ENCODE measurements around the gene RAB1A. TPM values are rescaled to one million over a fixed set of nuclear protein-coding genes. Genes with fewer than 3 reads are reported as not detected.

RAB1A gene
- total and polyA plus RNA-seq, 7 donors, result 52.0 to 229 (median 89.3) TPM

DNA sequence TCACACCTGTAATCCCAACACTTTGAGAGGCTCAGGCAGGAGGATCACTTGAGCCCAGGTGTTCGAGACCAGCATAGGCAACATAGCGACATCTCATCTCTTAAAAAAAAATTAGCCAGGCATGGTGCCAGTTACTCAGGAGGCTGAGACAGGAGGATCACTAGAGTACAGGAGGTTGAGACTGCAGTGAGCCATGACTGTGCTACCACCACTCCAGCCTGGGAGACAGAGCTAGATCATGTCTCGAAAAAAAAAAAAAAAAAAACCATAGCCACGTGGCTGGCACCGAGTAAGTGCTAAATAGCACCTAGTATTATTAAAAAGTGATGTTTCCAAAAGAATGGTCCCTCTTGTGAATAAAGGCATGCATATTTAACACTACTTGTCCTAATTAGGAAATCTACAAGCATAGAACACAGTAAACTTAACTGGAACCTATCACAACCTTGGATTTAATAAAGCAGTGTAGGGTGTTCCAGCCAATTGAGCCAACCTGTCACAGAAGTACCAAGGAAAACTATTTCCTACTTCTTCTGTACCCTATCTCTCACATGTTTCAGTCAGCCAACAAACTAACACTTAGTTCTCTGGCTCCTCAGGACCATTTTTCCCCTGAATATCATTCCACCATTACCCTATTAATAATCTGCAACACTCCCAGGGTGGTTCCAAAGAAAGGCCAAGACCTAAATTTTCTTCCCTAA lies 8.8 kb downstream of the RAB1A start:
- Histone ChIP-seq H3K9me3 (no peaks in the 10 kb centered on the region), H3K36me3 (ENCODE audit: insufficient read depth in 1 of 2, low read depth in 1 of 2) (no peaks in the 10 kb centered on the region), H3K4me3 (no peak overlapping the region), H3K4me1 (peaks cover 27% of the 10 kb centered on the region), H3K27ac (no peak overlapping the region), H3K27me3 (ENCODE audit: insufficient read depth in 3 of 3, low read length in 2 of 3) (no peaks in the 10 kb centered on the region)
- intact Hi-C loops (cut with DNase I), result no loop called here
- 74 to 77% (median 74%) methylated on average over 5 of the region's 5 CpGs for WGBS, 3 donors
- DNase-seq (no peak), ATAC-seq (no peak)
- TF ChIP-seq, protein P1, sequence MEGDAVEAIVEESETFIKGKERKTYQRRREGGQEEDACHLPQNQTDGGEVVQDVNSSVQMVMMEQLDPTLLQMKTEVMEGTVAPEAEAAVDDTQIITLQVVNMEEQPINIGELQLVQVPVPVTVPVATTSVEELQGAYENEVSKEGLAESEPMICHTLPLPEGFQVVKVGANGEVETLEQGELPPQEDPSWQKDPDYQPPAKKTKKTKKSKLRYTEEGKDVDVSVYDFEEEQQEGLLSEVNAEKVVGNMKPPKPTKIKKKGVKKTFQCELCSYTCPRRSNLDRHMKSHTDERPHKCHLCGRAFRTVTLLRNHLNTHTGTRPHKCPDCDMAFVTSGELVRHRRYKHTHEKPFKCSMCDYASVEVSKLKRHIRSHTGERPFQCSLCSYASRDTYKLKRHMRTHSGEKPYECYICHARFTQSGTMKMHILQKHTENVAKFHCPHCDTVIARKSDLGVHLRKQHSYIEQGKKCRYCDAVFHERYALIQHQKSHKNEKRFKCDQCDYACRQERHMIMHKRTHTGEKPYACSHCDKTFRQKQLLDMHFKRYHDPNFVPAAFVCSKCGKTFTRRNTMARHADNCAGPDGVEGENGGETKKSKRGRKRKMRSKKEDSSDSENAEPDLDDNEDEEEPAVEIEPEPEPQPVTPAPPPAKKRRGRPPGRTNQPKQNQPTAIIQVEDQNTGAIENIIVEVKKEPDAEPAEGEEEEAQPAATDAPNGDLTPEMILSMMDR (IDR thresholded peaks at IDR 0.05), result no peak

DNA sequence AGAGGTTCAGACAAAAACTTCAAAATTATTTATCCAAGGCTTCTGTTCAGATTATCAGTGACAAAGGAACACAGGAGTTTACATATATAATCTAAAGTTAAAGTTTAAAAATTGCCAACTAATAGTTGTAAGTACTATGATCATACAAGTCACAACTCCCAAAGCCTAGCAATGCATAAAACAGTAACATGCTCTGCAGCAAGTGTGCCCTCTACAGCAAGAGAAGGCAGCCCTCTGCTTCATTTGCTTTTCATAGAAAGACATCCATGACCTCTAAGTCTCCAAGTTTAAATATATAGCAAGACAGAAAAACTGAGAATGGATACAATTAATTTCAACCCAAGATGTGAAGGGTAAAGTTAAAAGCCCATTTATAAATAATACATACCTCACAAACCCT lies 13.3 kb downstream of the RAB1A start:
- TF ChIP-seq, protein P1 (IDR thresholded peaks at IDR 0.05), result no peak
- Histone ChIP-seq H3K4me3 (no peak overlapping the region), H3K36me3 (ENCODE audit: insufficient read depth in 1 of 2, low read depth in 1 of 2) (no peaks in the 10 kb centered on the region), H3K27me3 (ENCODE audit: insufficient read depth in 3 of 3, low read length in 2 of 3) (no peaks in the 10 kb centered on the region), H3K27ac (no peak overlapping the region), H3K9me3 (no peaks in the 10 kb centered on the region), H3K4me1 (peaks cover 26% of the 10 kb centered on the region)
- ATAC-seq (no peak), DNase-seq (no peak)
- intact Hi-C loops (cut with DNase I), result no loop called here

DNA sequence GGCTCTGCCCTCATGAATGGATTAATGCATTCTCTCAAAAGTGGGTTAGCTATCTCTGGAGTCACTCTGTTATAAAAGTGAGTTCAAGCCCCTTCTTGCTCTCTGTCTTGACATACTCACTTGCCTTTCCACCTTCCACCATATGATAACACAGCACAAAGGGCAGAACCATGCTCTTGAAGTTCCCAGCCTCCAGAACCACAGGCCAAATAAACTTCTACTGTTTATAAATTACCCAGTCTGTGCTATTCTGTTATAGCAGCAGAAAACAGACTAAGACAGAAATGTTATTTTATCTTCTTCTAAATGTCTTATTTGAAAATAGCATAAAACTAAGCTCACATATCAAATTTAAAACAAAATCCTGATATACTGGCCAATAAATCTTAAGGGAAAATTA lies 15.0 kb downstream of the RAB1A start:
- H3K4me3 ChIP-seq, result no peak overlapping the region
- no peaks in the 10 kb centered on the region for H3K36me3 ChIP-seq (ENCODE audit: insufficient read depth in 1 of 2, low read depth in 1 of 2)
- intact Hi-C loops (cut with DNase I), result no loop called here
- H3K9me3 ChIP-seq, result no peaks in the 10 kb centered on the region
- no peaks in the 10 kb centered on the region for H3K27me3 ChIP-seq (ENCODE audit: insufficient read depth in 3 of 3, low read length in 2 of 3)
- TF ChIP-seq, protein P1 (IDR thresholded peaks at IDR 0.05), result no peak
- ATAC-seq (no peak), DNase-seq (no peak)
- no peak overlapping the region for H3K27ac ChIP-seq
- H3K4me1 ChIP-seq, result peaks cover 22% of the 10 kb centered on the region

DNA sequence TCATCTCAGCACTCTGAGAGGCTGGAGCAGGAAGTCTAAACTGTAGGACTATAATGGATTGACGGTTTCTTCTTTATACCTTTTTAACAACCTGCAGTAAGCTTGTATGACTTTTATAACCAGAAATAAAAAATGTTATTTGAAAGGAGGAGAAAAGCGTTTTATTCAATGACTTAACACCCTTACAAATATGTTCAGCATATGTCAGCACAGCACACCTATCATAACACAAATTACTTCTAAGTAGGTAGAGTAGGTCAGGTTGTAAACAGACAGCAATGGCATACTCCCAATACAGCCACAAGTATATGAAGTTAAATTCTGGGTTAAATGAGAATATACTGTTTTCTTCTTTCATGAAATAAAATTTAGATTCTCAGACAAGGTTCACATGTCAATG lies 16.1 kb downstream of the RAB1A start:
- ATAC-seq (no peak), DNase-seq (no peak)
- intact Hi-C loops (cut with DNase I), result no loop called here
- Histone ChIP-seq H3K4me1 (peaks cover 20% of the 10 kb centered on the region), H3K4me3 (no peak overlapping the region), H3K36me3 (ENCODE audit: insufficient read depth in 1 of 2, low read depth in 1 of 2) (no peaks in the 10 kb centered on the region), H3K9me3 (no peaks in the 10 kb centered on the region), H3K27ac (peak overlapping the region; percentile 26), H3K27me3 (ENCODE audit: insufficient read depth in 3 of 3, low read length in 2 of 3) (no peaks in the 10 kb centered on the region)
- WGBS, 3 donors, result 51 to 76% (median 69%) methylated on average over 2 of the region's 2 CpGs
- TF ChIP-seq, protein P1 (IDR thresholded peaks at IDR 0.05), result no peak

DNA sequence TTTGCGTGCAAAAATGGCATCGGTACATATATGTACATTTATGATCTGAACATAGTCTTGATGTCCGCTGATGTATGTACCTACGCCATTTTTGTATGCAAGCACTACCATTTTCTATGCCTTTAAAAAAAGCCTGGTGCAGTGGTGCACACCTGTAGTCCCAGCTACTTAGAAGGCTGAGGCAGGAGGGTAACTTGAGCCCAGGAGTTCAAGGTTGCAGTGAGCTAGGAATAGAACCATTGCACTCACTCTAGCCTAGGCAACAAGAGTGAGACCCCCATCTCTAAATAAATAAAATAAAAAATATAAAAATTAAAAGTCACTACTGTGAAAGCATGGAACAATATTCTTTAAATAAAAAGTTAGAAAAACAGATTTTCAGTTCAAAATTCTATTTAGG lies 16.7 kb downstream of the RAB1A start:
- H3K27ac ChIP-seq, result peak overlapping the region; percentile 26
- 95 to 99% (median 97%) methylated on average over 4 of the region's 4 CpGs for WGBS, 3 donors
- TF ChIP-seq, protein P1 (IDR thresholded peaks at IDR 0.05), result no peak
- no peaks in the 10 kb centered on the region for H3K36me3 ChIP-seq (ENCODE audit: insufficient read depth in 1 of 2, low read depth in 1 of 2)
- ATAC-seq (peak; percentile 50 to 60 (median 51)), DNase-seq (no peak)
- peaks cover 20% of the 10 kb centered on the region for H3K4me1 ChIP-seq
- no peak overlapping the region for H3K4me3 ChIP-seq
- H3K9me3 ChIP-seq, result no peaks in the 10 kb centered on the region
- H3K27me3 ChIP-seq (ENCODE audit: insufficient read depth in 3 of 3, low read length in 2 of 3), result no peaks in the 10 kb centered on the region
- intact Hi-C loops (cut with DNase I), result no loop called here

All from psoas muscle (tissue), 8 donors.